K562 (cell line): Measurements from ENCODE around the gene GTSE1. TPM values are rescaled to one million over a fixed set of nuclear protein-coding genes. Genes with fewer than 3 reads are reported as not detected.

Experiments used
- ATAC-seq: fragments of 200-7000 bp; cut with Tn5 transposase; 3 replicates; pipeline ENCODE4 v1.9.1; 2020; ENCODE audit warnings: moderate library complexity
- BruUV-seq: library from RNA; stranded (reverse); fragments of 400-500 nt; replicated peaks from 2 replicates; lab custom pipeline; 2021; lab: Mats Ljungman, UMichigan
- CTCF ChIA-PET: fragments of 300-600 bp; formaldehyde crosslinking; extraction: SDS; loops from one replicate; lab custom pipeline; 2021; ENCODE audit warnings: low intra/inter-chr PET ratio; lab: Yijun Ruan, JAX
- POLR2A ChIA-PET: fragments of 300-600, 350-650 bp; sonication (Branson Sonifier 250); formaldehyde crosslinking; extraction: SDS; loops from one replicate; lab custom pipeline; 2021; ENCODE audit warnings: antibody characterized with exemption, inconsistent platforms; lab: Yijun Ruan, JAX
- DNase-seq, 4 experiments: peaks; one replicate each; pipeline versions ENCODE4 v3.0.0 to v3.0.0-alpha.2; 2011 to 2018; ENCODE audit warnings: low spot score in 3 of 4, mixed read lengths in 3 of 4; ENCODE audit errors: extremely low read depth in 1 of 4
- FAIRE-seq: peaks from 2 replicates; lab custom pipeline; 2011; peaks lifted over from hg19 to GRCh38; lab: Jason Lieb, UNC
- H2AFZ ChIP-seq: 2 replicates; pipeline ENCODE4 v1.6.0; 2011; ENCODE audit warnings: low read depth, low read length, control low read depth, inconsistent platforms
- H3K27ac ChIP-seq: fragments of 200-600 bp; 3 replicates; pipeline ENCODE4 v1.8.0; 2011; ENCODE audit warnings: low read depth, mild to moderate bottlenecking, control low read depth, inconsistent platforms, low read length, moderate library complexity, mixed read lengths; ENCODE audit errors: extremely low read depth
- H3K27me3 ChIP-seq, 2 experiments: fragments of 300-600 bp in 1 of 2; 2 replicates in 1 of 2; 3 replicates in 1 of 2; pipeline versions ENCODE4 v1.6.0 to v1.8.0; 2011; ENCODE audit warnings: inconsistent platforms in 2 of 2, low read length in 2 of 2, mild to moderate bottlenecking in 1 of 2, mixed read lengths in 1 of 2, moderate library complexity in 1 of 2; ENCODE audit not compliant: control insufficient read depth in 2 of 2, insufficient read depth in 2 of 2
- H3K36me3 ChIP-seq: fragments of 300-600 bp; 3 replicates; pipeline ENCODE4 v1.8.0; 2011; ENCODE audit warnings: mild to moderate bottlenecking, low read length, inconsistent platforms; ENCODE audit not compliant: control insufficient read depth, insufficient read depth
- H3K4me1 ChIP-seq, 2 experiments: fragments of 200-600 bp in 1 of 2; replicated peaks in 1 of 2; 2 replicates in 1 of 2; 3 replicates in 1 of 2; pipeline versions ENCODE4 v1.5.1 to v1.8.0; 2011; ENCODE audit warnings: inconsistent platforms in 2 of 2, low read length in 2 of 2, mild to moderate bottlenecking in 1 of 2, mixed read lengths in 1 of 2, moderate library complexity in 1 of 2; ENCODE audit not compliant: control insufficient read depth in 2 of 2, insufficient read depth in 2 of 2
- H3K4me2 ChIP-seq: 2 replicates; pipeline ENCODE4 v1.6.1; 2011; ENCODE audit warnings: low read length, control low read depth, inconsistent platforms, mixed read lengths; ENCODE audit not compliant: insufficient read depth
- H3K4me3 ChIP-seq: fragments of 200-600 bp; sonication (generic), shearing (Covaris generic); 2 replicates; pipeline ENCODE4 v1.5.1; 2016; ENCODE audit warnings: control low read depth, inconsistent platforms
- H3K79me2 ChIP-seq: fragments of 200-600 bp; 3 replicates; pipeline ENCODE4 v1.8.0; 2011; ENCODE audit warnings: low read length, inconsistent platforms; ENCODE audit not compliant: control insufficient read depth, insufficient read depth
- H3K9ac ChIP-seq, 2 experiments: 2 replicates each; pipeline versions ENCODE4 v1.6.0 to v1.6.1; 2011; ENCODE audit warnings: low read depth in 2 of 2, low read length in 2 of 2, control low read depth in 1 of 2, inconsistent platforms in 1 of 2, mild to moderate bottlenecking in 1 of 2, mixed read lengths in 1 of 2; ENCODE audit not compliant: insufficient read depth in 1 of 2
- H3K9me1 ChIP-seq: one replicate; pipeline ENCODE4 v1.6.0; 2011; ENCODE audit warnings: inconsistent platforms, mild to moderate bottlenecking, low read length, moderate library complexity; ENCODE audit not compliant: control insufficient read depth, insufficient read depth
- H3K9me3 ChIP-seq: replicated peaks from 2 replicates; pipeline ENCODE4 v1.5.1; 2011; ENCODE audit warnings: low read depth, low read length, inconsistent platforms; ENCODE audit not compliant: control insufficient read depth, insufficient read depth
- H4K20me1 ChIP-seq: replicated peaks from 2 replicates; pipeline ENCODE4 v1.6.1; 2011; ENCODE audit warnings: low read length, inconsistent platforms, mixed read lengths; ENCODE audit not compliant: control insufficient read depth, insufficient read depth
- CBX1 ChIP-seq: sonication (generic); IDR thresholded peaks from 2 replicates; pipeline ENCODE4 v1.6.1; 2016; ENCODE audit warnings: antibody characterized with exemption, low read depth, mild to moderate bottlenecking
- KAT7 ChIP-seq: sonication (generic); formaldehyde crosslinking; IDR thresholded peaks from 2 replicates; pipeline ENCODE4 v1.8.0; 2022; ENCODE audit warnings: missing genetic modification reagents, mild to moderate bottlenecking, borderline replicate concordance
- KLF1 ChIP-seq: fragments of 450-650 bp; IDR thresholded peaks from 2 replicates; pipeline ENCODE4 v1.6.1; 2016; ENCODE audit warnings: missing genetic modification characterization, missing compliant biosample characterization
- MYNN ChIP-seq, 2 experiments: sonication (generic); formaldehyde crosslinking in 1 of 2; IDR thresholded peaks; 2 replicates each; pipeline versions ENCODE4 v1.5.0 to v1.6.1; 2016 to 2020; ENCODE audit warnings: antibody characterized with exemption in 1 of 2, missing genetic modification reagents in 1 of 2
- SMAD3 ChIP-seq: fragments of 450-650 bp; formaldehyde crosslinking; conservative IDR thresholded peaks from 2 replicates; pipeline ENCODE4 v1.4.0; 2020; ENCODE audit warnings: mild to moderate bottlenecking
- SRSF9 ChIP-seq: fragments of 200-400 bp; formaldehyde crosslinking; IDR thresholded peaks from 2 replicates; pipeline ENCODE4 v1.6.1; 2017; ENCODE audit warnings: low read depth, low read length, borderline replicate concordance
- TCF7 ChIP-seq: sonication (generic); IDR thresholded peaks from 2 replicates; pipeline ENCODE4 v1.6.1; 2016; ENCODE audit warnings: antibody characterized with exemption, borderline replicate concordance
- ZFX ChIP-seq: sonication (generic); formaldehyde crosslinking; IDR thresholded peaks from 2 replicates; pipeline ENCODE4 v1.8.0; 2022; ENCODE audit warnings: mild to moderate bottlenecking, missing genetic modification reagents, moderate library complexity
- ZNF253 ChIP-seq: fragments of 250-450 bp; sonication (Bioruptor Pico); conservative IDR thresholded peaks from 2 replicates; pipeline ENCODE4 v1.6.1; 2021; ENCODE audit warnings: mild to moderate bottlenecking
- ZNF354B ChIP-seq: fragments of 250-450 bp; sonication (Bioruptor Pico); IDR thresholded peaks from 2 replicates; pipeline ENCODE4 v1.4.0; 2020
- WGBS: fragments of 100-300 bp; shearing (Covaris generic); methylation state at CpG from one replicate; pipeline ENCODE4 v1.1.6; 2016; ENCODE audit warnings: low coverage, mixed read lengths; ENCODE audit not compliant: insufficient coverage; ENCODE audit errors: missing lambda C conversion rate; 5-methylcytosine and 5-hydroxymethylcytosine counted together
- in situ Hi-C: fragments of 300-500 bp; cut with MboI; formaldehyde crosslinking; loops from 4 replicates; pipeline ENCODE4 v1.15.0; 2018; ENCODE audit warnings: inconsistent platforms, mixed read lengths
- intact Hi-C: fragments of 100-400 bp; cut with micrococcal nuclease; formaldehyde crosslinking; loops from 2 replicates; pipeline ENCODE4 v1.14.2; 2022
- polyA plus RNA-seq, 8 experiments: library from polyadenylated mRNA; depleted of rRNA in 4 of 8; stranded (reverse) in 5 of 8; unstranded in 3 of 8; fragments of >200 nt; fragmentation: Nextera tagmentation in 2 of 8; fragmentation: Illumina TruSeq in 1 of 8; extraction: Ambion mirVana in 2 of 8; extraction: Trizol in 1 of 8; gene quantifications; 2 replicates each; pipeline versions ENCODE4 v1.2.1 to v1.2.3, GENCODE V29; 2011 to 2014; ENCODE audit warnings: inconsistent platforms in 1 of 8, missing spikeins in 1 of 8
- total RNA-seq, 7 experiments: library from RNA; depleted of rRNA in 6 of 7; stranded (reverse); fragments of >200 nt in 6 of 7; fragmentation: Illumina TruSeq in 2 of 7; extraction: Trizol in 2 of 7; gene quantifications; 2 replicates each; pipeline versions ENCODE4 v1.2.1 to v1.2.3, GENCODE V29; 2011 to 2021; ENCODE audit warnings: low replicate concordance in 1 of 7

Gene GTSE1
- total and polyA plus RNA-seq, 9 of the 15 experiments (the other 6 are each of a cell fraction or from before 2014, with no cell fraction given): 2.5 to 22.5 (median 12.9) TPM

GRCh38 chr22:46327691-46328465 lies 31.2 kb downstream of the GTSE1 start (continued):
- no peak for TF ChIP-seq SRSF9
- TF ChIP-seq ZFX: no peak
- no peak for TF ChIP-seq KLF1
- no peak for TF ChIP-seq MYNN (IDR thresholded peaks at IDR 0.05)
- TF ChIP-seq MYNN (CRISPR knock-in tag; IDR thresholded peaks at IDR 0.05): no peak
- TF ChIP-seq CBX1: no peak
- no peak for TF ChIP-seq KAT7
- TF ChIP-seq SMAD3 (CRISPR knock-in tag): no peak

GRCh38 chr22:46328797-46329196 lies 32.1 kb downstream of the GTSE1 start:
- TF ChIP-seq ZNF253: no peak
- no peak for TF ChIP-seq TCF7
- TF ChIP-seq ZNF354B (CRISPR knock-in tag): no peak
- no peak overlapping the region for H3K9ac ChIP-seq
- H3K4me3 ChIP-seq: no peak overlapping the region
- no peaks in the 10 kb centered on the region for H3K79me2 ChIP-seq
- H3K27me3 ChIP-seq: no peaks in the 10 kb centered on the region
- H3K9me3 ChIP-seq: no peaks in the 10 kb centered on the region
- ChIA-PET POLR2A (interaction anchor here (0.6 kb wide), 1 partner anchor 32 kb away, joined by 3 read pairs; no protein-coding TSS in a partner anchor), CTCF (no interaction called here)
- in situ Hi-C loops (no loop called here), intact Hi-C loops (no loop called here)
- no peak for DNase-seq
- no peak overlapping the region for H2AFZ ChIP-seq
- no peak for ATAC-seq
- no peaks in the 10 kb centered on the region for H3K9me1 ChIP-seq
- no peak overlapping the region for H3K4me2 ChIP-seq
- H4K20me1 ChIP-seq: no peaks in the 10 kb centered on the region
- no peak for FAIRE-seq
- peaks cover 68% of the 10 kb centered on the region; the same call in 2 of the 3 replicates for H3K36me3 ChIP-seq
- H3K4me1 ChIP-seq: no peaks in the 10 kb centered on the region
- H3K27ac ChIP-seq: no peak overlapping the region
- BruUV-seq: no TSS peak
- 83% methylated on average over 4 of the region's 11 CpGs for WGBS
